Measurements from ENCODE around the gene NTSR1. TPM values are rescaled to one million over a fixed set of nuclear protein-coding genes. Genes with fewer than 3 reads are reported as not detected.

Gene NTSR1
- polyA plus RNA-seq, 3 donors, result 0.35 to 2.5 (median 0.40) TPM

- H3K27me3 ChIP-seq (ENCODE audit: control insufficient read depth in 2 of 2, insufficient read depth in 2 of 2, low read length in 2 of 2), result no peaks in the 10 kb centered on the region
- no peak overlapping the region for H3K4me2 ChIP-seq (replicated peaks; ENCODE audit: extremely low read depth, low read length, poor library complexity, severe bottlenecking)
- no peaks in the 10 kb centered on the region for H4K20me1 ChIP-seq (ENCODE audit: insufficient read depth, low read length)
- H3K9me3 Mint-ChIP-seq, result peaks cover 0 to 2% (median 0%) of the 10 kb centered on the region in 7 donors
- no peak overlapping the region for H3K9ac ChIP-seq (ENCODE audit: insufficient read depth, low read length, poor library complexity, severe bottlenecking)
- no peaks in the 10 kb centered on the region for H3K36me3 ChIP-seq (replicated peaks in 1 of 2; ENCODE audit: control insufficient read depth in 1 of 2, insufficient read depth in 2 of 2, low read length in 2 of 2)
- no peaks in the 10 kb centered on the region for H3K79me2 ChIP-seq (ENCODE audit: insufficient read depth, low read length)
- no peak overlapping the region for H2AFZ ChIP-seq (ENCODE audit: insufficient read depth, low read depth, low read length, poor library complexity, severe bottlenecking)
- H3K4me1 Mint-ChIP-seq, result peaks cover 49% of the 10 kb centered on the region
- H3K36me3 Mint-ChIP-seq, result peaks cover 0 to 3% of the 10 kb centered on the region in 2 donors
- no peak overlapping the region for H3K27ac Mint-ChIP-seq
- H3K4me3 Mint-ChIP-seq, result no peak overlapping the region
- H3K4me3 ChIP-seq (replicated peaks in 1 of 3; ENCODE audit: low read depth in 2 of 3, low read length in 3 of 3), result no peak overlapping the region
- WGBS (ENCODE audit: insufficient coverage), result 86% methylated on average over 6 of the region's 18 CpGs
- intact Hi-C loops (cut with micrococcal nuclease), result no loop called here
- H3K27me3 Mint-ChIP-seq (ENCODE audit: low read depth in 3 of 3), result peaks cover 3 to 8% (median 6%) of the 10 kb centered on the region in 3 donors
- H3K9me3 ChIP-seq (replicated peaks in 1 of 2; ENCODE audit: control insufficient read depth in 1 of 2, insufficient read depth in 1 of 2, low read length in 2 of 2), result no peaks in the 10 kb centered on the region
- H3K4me1 ChIP-seq (ENCODE audit: control insufficient read depth in 1 of 2, insufficient read depth in 2 of 2, low read length in 2 of 2), result peaks cover 44 to 53% of the 10 kb centered on the region in 2 donors
- H3K27ac ChIP-seq (ENCODE audit: low read depth in 1 of 2, low read length in 2 of 2), result no peak overlapping the region
- no peak for TF ChIP-seq CTCF (IDR thresholded peaks at IDR 0.05)
- no peak for DNase-seq
Observed at GRCh38 chr20:62700261-62700930, 8.2 kb upstream of the NTSR1 start.

- no peaks in the 10 kb centered on the region for H3K27me3 ChIP-seq (ENCODE audit: control insufficient read depth in 2 of 2, insufficient read depth in 2 of 2, low read length in 2 of 2)
- Mint-ChIP-seq H3K27me3 (ENCODE audit: low read depth in 3 of 3) (peaks cover 4 to 8% (median 6%) of the 10 kb centered on the region in 3 donors), H3K4me1 (peaks cover 40% of the 10 kb centered on the region), H3K27ac (peak overlapping the region in 2 of 7 donors; percentile 57 to 61), H3K9me3 (peaks cover 0 to 2% (median 0%) of the 10 kb centered on the region in 7 donors), H3K4me3 (no peak overlapping the region), H3K36me3 (peaks cover 0 to 3% of the 10 kb centered on the region in 2 donors)
- no peaks in the 10 kb centered on the region for H3K36me3 ChIP-seq (replicated peaks in 1 of 2; ENCODE audit: control insufficient read depth in 1 of 2, insufficient read depth in 2 of 2, low read length in 2 of 2)
- H4K20me1 ChIP-seq (ENCODE audit: insufficient read depth, low read length), result no peaks in the 10 kb centered on the region
- WGBS (ENCODE audit: insufficient coverage), result 90% methylated on average over 24 of the region's 24 CpGs
- H3K4me1 ChIP-seq (ENCODE audit: control insufficient read depth in 1 of 2, insufficient read depth in 2 of 2, low read length in 2 of 2), result peaks cover 34 to 44% of the 10 kb centered on the region in 2 donors
- no peak for TF ChIP-seq CTCF (IDR thresholded peaks at IDR 0.05)
- intact Hi-C loops (cut with micrococcal nuclease), result no loop called here
- no peaks in the 10 kb centered on the region for H3K79me2 ChIP-seq (ENCODE audit: insufficient read depth, low read length)
- no peak overlapping the region for H3K4me3 ChIP-seq (replicated peaks in 1 of 3; ENCODE audit: low read depth in 2 of 3, low read length in 3 of 3)
- H3K9me3 ChIP-seq (replicated peaks in 1 of 2; ENCODE audit: control insufficient read depth in 1 of 2, insufficient read depth in 1 of 2, low read length in 2 of 2), result no peaks in the 10 kb centered on the region
- H3K27ac ChIP-seq (ENCODE audit: low read depth in 1 of 2, low read length in 2 of 2), result no peak overlapping the region
- DNase-seq, result no peak
- H2AFZ ChIP-seq (ENCODE audit: insufficient read depth, low read depth, low read length, poor library complexity, severe bottlenecking), result no peak overlapping the region
- no peak overlapping the region for H3K4me2 ChIP-seq (replicated peaks; ENCODE audit: extremely low read depth, low read length, poor library complexity, severe bottlenecking)
- H3K9ac ChIP-seq (ENCODE audit: insufficient read depth, low read length, poor library complexity, severe bottlenecking), result no peak overlapping the region
Observed at GRCh38 chr20:62701161-62702012, 7.2 kb upstream of the NTSR1 start.
